ENCODE results near the gene TPSD1.

GRCh38 chr16:1213796-1214372 lies 42.0 kb upstream of the TPSD1 start:
- TF ChIP-seq POLR2A (IDR thresholded peaks at IDR 0.05; ENCODE audit: low read depth, low read length) (no peak), POLR2AphosphoS5 (IDR thresholded peaks at IDR 0.05; ENCODE audit: low read depth, low read length) (no peak), TAF1 (IDR thresholded peaks at IDR 0.05; ENCODE audit: low read depth, low read length) (no peak)
